BLaER1 treated with 17β-estradiol and CSF1 and Interleukin-3, amounts not matched to agents 10 nM and 100 nM (cell line): Measurements from ENCODE around the gene S100A1.
"Not testable (repeated sequence)": the region's sequence is repeated elsewhere in the genome, so short reads cannot be mapped to it uniquely, and the experiment has no call there.

ENCODE experiments used
- H3K27ac ChIP-seq, 11 experiments: shearing (Covaris generic); formaldehyde crosslinking; 2 replicates each; pipeline ENCODE4 v1.8.1; 2022
- H3K27me3 ChIP-seq, 11 experiments: shearing (Covaris generic); formaldehyde crosslinking; 2 replicates each; pipeline ENCODE4 v1.8.1; 2022
- H3K36me3 ChIP-seq, 11 experiments: shearing (Covaris generic); formaldehyde crosslinking; 2 replicates each; pipeline ENCODE4 v1.8.1; 2022
- H3K4me1 ChIP-seq, 10 experiments: shearing (Covaris generic); formaldehyde crosslinking; 2 replicates each; pipeline ENCODE4 v1.8.1; 2022
- H3K4me2 ChIP-seq, 11 experiments: shearing (Covaris generic); formaldehyde crosslinking; 2 replicates each; pipeline ENCODE4 v1.8.1; 2022
- H3K4me3 ChIP-seq, 10 experiments: shearing (Covaris generic); formaldehyde crosslinking; 2 replicates each; pipeline ENCODE4 v1.8.1; 2022
- H3K9ac ChIP-seq, 11 experiments: shearing (Covaris generic); formaldehyde crosslinking; 2 replicates each; pipeline ENCODE4 v1.8.1; 2022
- H3K9me3 ChIP-seq, 11 experiments: shearing (Covaris generic); formaldehyde crosslinking; replicated peaks in 1 of 11; 2 replicates each; pipeline ENCODE4 v1.8.1; 2022
- H4K20me1 ChIP-seq, 11 experiments: shearing (Covaris generic); formaldehyde crosslinking; 2 replicates each; pipeline ENCODE4 v1.8.1; 2022
- Cebpa-rat ChIP-seq, 11 experiments: shearing (Covaris generic); IDR thresholded peaks; 2 replicates each; pipeline ENCODE4 v1.8.1; 2022

The S100A1 gene

DNA sequence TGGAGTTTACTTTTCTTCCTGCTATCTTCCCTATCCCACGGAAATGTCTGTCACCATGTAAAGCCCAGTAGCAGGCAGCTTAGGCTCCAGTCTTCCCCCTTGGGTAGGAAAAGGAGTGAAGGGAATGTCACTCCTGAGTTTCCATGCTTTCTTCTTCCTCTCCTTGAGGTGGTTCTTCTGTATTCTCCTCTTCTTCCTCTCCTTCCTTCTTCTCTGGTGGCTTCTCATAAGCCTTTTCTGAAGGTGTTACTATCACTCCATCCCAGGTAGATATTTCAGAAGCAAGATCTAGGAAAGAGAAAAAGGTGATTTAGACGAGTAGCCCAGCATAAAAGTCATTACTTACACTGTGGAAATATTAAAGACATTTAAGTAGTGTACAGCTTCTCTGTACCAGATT, 34.0 kb downstream of the S100A1 start:
- Histone ChIP-seq H3K4me2 (no peak overlapping the region), H3K4me3 (no peak overlapping the region), H3K36me3 (peaks cover 68 to 79% (median 76%) of the 10 kb centered on the region in 11 experiments), H3K9me3 (no peaks in the 10 kb centered on the region), H4K20me1 (peaks cover 0 to 78% (median 58%) of the 10 kb centered on the region in 11 experiments; a peak in 17 of 22 replicates), H3K9ac (peak overlapping the region in 3 of 11 experiments; percentile 2 to 44 (median 36); a peak in 2 of 22 replicates), H3K27ac (0 out of 22 replicates have a peak overlapping the region, but pooled peaks of 1 of the 11 experiments have one; percentile 7), H3K27me3 (no peaks in the 10 kb centered on the region), H3K4me1 (peaks cover 17 to 49% (median 28%) of the 10 kb centered on the region in 10 experiments)
- TF ChIP-seq Cebpa-rat (IDR thresholded peaks at IDR 0.05), result no peak

DNA sequence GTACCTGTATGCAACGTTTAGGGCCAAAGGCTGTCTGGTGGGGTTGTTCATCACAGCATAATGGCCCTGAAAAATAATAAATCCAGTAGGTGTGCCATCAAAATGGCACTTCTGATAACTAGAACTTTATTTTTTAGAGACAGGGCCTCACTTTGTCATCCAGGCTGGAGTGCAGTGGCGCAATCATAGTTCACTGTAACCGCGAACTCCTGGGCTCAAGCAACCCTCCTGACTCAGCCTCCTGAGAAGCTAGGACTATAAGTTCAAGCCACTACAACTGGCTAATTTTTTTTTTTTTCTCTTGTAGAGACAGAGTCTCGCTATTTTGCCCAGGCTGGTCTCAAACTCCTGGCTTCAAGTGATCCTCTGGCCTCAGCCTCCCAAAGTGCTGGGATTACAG, 35.0 kb downstream of the S100A1 start:
- Histone ChIP-seq H3K9me3 (no peaks in the 10 kb centered on the region), H3K9ac (peak overlapping the region in 3 of 11 experiments; percentile 36 to 44 (median 39); a peak in 3 of 22 replicates), H3K27me3 (no peaks in the 10 kb centered on the region), H3K4me3 (no peak overlapping the region), H3K4me1 (peaks cover 15 to 53% (median 26%) of the 10 kb centered on the region in 10 experiments), H4K20me1 (peaks cover 0 to 87% (median 68%) of the 10 kb centered on the region in 11 experiments; a peak in 17 of 22 replicates), H3K27ac (no peak overlapping the region; a peak in 1 of 22 replicates), H3K36me3 (peaks cover 77 to 88% (median 85%) of the 10 kb centered on the region in 11 experiments), H3K4me2 (no peak overlapping the region)
- peak in 1 of 11 experiments; percentile 47; a peak in 1 of 22 replicates for TF ChIP-seq Cebpa-rat (IDR thresholded peaks at IDR 0.05)

DNA sequence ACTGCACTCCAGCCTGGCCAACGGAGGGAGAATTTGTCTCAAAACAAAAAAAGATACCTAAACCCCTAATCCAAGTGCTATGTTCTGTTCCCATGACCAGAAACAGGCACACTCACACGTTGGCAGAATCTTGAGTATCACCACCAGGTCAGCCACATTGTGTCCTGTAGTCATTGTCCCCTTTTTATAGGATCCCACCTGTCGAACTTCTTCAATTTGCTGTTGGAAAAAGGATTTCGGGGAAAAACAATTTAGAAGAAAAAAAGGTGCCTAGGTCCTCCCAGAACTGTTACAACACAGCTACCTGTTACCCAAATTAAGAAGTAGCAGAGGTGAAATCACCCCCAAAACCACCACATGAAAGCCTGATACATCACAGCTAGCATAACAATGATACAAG, 39.2 kb downstream of the S100A1 start:
- H3K27ac ChIP-seq, result no peak overlapping the region
- H3K36me3 ChIP-seq, result peaks cover 72 to 78% (median 78%) of the 10 kb centered on the region in 11 experiments
- TF ChIP-seq Cebpa-rat (IDR thresholded peaks at IDR 0.05), result no peak
- H3K27me3 ChIP-seq, result no peaks in the 10 kb centered on the region
- no peak overlapping the region for H3K4me3 ChIP-seq
- H4K20me1 ChIP-seq, result peaks cover 0 to 80% (median 67%) of the 10 kb centered on the region in 11 experiments; a peak in 17 of 22 replicates
- peaks cover 21 to 53% (median 27%) of the 10 kb centered on the region in 10 experiments for H3K4me1 ChIP-seq
- H3K4me2 ChIP-seq, result peak overlapping the region in 1 of 11 experiments; percentile 92; a peak in 4 of 22 replicates
- H3K9me3 ChIP-seq, result no peaks in the 10 kb centered on the region
- peak overlapping the region in 2 of 11 experiments; percentile 13 to 29; a peak in 1 of 22 replicates for H3K9ac ChIP-seq

DNA sequence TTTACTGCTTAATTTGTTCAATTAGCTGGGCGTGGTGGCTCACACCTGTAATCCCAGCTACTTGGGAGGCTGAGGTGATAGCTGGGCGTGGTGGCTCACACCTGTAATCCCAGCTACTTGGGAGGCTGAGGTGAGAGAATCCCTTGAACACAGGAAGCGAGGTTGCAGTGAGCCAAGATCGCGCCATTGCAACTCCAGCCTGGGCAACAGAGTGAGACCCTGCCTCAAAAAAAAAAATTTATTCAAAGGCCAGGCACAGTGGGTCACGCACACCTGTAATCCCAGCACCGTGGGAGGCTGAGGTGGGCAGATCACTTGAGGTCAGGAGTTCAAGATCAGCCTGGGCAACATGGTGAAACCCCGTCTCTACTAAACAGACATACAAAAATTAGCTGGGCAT, 40.4 kb downstream of the S100A1 start:
- H3K9ac ChIP-seq, result peak overlapping the region in 10 of 11 experiments; percentile 38 to 98 (median 94); a peak in 14 of 22 replicates
- peaks cover 18 to 50% (median 27%) of the 10 kb centered on the region in 10 experiments for H3K4me1 ChIP-seq
- peak overlapping the region; percentile 90 to 100 (median 94) for H3K4me2 ChIP-seq
- H3K9me3 ChIP-seq, H3K27me3 ChIP-seq, H3K27ac ChIP-seq: not testable (repeated sequence)
- peak overlapping the region in 8 of 10 experiments; percentile 82 to 98 (median 92); a peak in 15 of 20 replicates for H3K4me3 ChIP-seq
- peaks cover 60 to 66% (median 65%) of the 10 kb centered on the region in 11 experiments for H3K36me3 ChIP-seq
- H4K20me1 ChIP-seq, result peaks cover 0 to 67% (median 57%) of the 10 kb centered on the region in 11 experiments; a peak in 17 of 22 replicates

DNA sequence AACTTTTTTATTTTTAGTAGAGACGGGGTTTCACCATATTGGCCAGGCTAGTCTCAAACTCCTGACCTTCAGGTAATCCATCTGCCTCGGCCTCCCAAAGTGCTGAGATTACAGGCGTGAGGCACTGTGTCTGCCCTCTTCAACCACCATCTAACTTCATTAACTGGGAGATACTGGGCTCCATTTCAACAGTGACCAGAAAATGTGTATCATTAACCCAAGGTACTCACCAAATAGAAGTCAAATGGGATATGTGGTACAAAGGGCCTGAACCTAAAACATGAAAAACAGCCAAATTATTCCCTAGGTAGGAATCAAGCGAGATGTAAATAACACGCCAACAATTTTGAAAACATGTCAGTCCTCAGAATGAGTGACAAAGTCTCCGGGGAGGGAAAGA, 41.4 kb downstream of the S100A1 start:
- Histone ChIP-seq H3K27me3 (no peaks in the 10 kb centered on the region), H3K4me2 (peak overlapping the region; percentile 90 to 100 (median 94)), H3K36me3 (peaks cover 51 to 56% (median 56%) of the 10 kb centered on the region in 11 experiments), H4K20me1 (peaks cover 0 to 60% (median 48%) of the 10 kb centered on the region in 11 experiments; a peak in 17 of 22 replicates), H3K4me3 (peak overlapping the region; percentile 82 to 98 (median 92)), H3K27ac (peak overlapping the region in 10 of 11 experiments; percentile 84 to 98 (median 96); a peak in 18 of 22 replicates), H3K9ac (peak overlapping the region; percentile 91 to 98 (median 95)), H3K9me3 (no peaks in the 10 kb centered on the region), H3K4me1 (peaks cover 21 to 41% (median 28%) of the 10 kb centered on the region in 10 experiments)
- TF ChIP-seq Cebpa-rat (IDR thresholded peaks at IDR 0.05), result no peak

DNA sequence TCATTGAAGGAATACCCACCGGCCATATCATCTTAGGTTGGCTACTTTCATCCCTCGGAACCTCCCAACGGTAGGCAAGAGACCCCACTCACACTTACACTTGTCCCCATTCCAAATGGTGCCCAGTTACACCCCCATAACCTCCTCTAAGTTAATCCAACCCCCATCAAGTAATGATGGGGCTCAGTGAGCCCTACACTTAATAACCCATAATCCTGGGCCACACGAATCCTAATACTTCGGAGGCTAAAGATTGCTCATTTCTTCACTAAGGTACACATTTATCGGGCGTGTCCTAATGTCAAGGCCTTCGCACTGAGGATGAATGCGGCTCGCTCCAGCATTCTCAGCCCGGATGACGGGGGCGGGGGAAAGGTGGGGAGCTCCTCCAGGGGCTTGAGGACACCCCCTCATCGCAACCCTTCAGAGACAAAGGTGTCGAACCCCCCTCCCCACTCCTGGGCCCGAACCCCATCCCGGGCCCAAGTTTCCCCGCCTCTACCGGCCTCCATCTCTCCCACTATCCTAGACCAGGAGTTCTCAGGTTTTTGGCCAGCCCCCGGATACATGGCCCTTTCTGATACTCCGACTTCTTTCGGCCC, 42.1 kb downstream of the S100A1 start:
- peak overlapping the region; percentile 67 to 98 (median 95); a peak in 21 of 22 replicates for H3K27ac ChIP-seq
- peaks cover 43 to 49% (median 48%) of the 10 kb centered on the region in 11 experiments for H3K36me3 ChIP-seq
- H3K4me1 ChIP-seq, result peaks cover 21 to 40% (median 28%) of the 10 kb centered on the region in 10 experiments
- no peak for TF ChIP-seq Cebpa-rat (IDR thresholded peaks at IDR 0.05)
- peak overlapping the region; percentile 91 to 98 (median 95) for H3K9ac ChIP-seq
- H3K27me3 ChIP-seq, result no peaks in the 10 kb centered on the region
- H4K20me1 ChIP-seq, result peaks cover 0 to 52% (median 41%) of the 10 kb centered on the region in 11 experiments; a peak in 16 of 22 replicates
- no peaks in the 10 kb centered on the region for H3K9me3 ChIP-seq
- H3K4me2 ChIP-seq, result peak overlapping the region; percentile 90 to 100 (median 94)
- H3K4me3 ChIP-seq, result peak overlapping the region; percentile 82 to 98 (median 92)

DNA sequence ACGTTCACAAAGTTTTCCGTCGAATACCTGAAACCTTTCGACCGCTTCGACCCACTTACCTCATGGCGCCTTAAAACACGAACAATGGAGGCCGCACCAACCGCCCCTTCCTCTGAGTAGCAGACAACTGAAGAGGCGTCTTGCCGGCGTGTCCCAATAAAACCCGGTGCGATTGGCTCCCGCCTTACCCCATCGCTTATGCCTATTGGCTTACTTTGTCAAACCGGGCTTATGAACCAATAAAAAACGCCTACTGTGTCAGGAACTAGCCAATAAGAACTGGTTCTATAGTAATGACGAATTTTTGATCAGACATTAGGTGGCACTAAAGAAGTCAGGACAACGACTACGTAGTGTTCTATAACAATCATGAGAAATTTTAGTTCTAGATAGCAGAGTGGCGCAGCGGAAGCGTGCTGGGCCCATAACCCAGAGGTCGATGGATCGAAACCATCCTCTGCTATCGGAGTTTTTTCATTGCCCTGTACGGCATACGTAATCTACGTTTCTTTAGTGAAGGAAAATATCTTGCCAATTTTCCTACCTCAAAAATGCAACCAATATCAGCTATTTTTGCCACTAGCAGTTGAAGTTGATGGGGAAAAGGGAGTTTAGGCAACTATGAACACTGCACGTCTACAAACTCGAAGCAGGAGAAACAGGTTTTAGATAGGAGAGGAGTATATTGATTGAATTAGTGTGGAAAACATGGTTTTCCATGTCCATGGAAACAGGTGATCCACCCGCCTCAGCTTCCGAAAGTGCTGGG, 42.8 kb downstream of the S100A1 start, which contains the start of gene ILF2:
Gene ILF2 (minus strand): TSS at position 135 of the 769 bp plus-strand sequence. CDS start 71 bp downstream, at position 64.
- Histone ChIP-seq H3K4me1 (peaks cover 21 to 40% (median 28%) of the 10 kb centered on the region in 10 experiments), H3K4me2 (peak within 1 kb of the TSS; percentile 90 to 100 (median 94)), H4K20me1 (peaks cover 0 to 45% (median 34%) of the 10 kb centered on the region in 11 experiments; a peak in 16 of 22 replicates), H3K9ac (peak within 1 kb of the TSS; percentile 91 to 98 (median 95)), H3K27me3 (no peaks in the 10 kb centered on the region), H3K36me3 (peaks cover 36 to 42% (median 42%) of the 10 kb centered on the region in 11 experiments), H3K9me3 (no peaks in the 10 kb centered on the region), H3K4me3 (peak within 1 kb of the TSS; percentile 82 to 98 (median 92)), H3K27ac (peak within 1 kb of the TSS; percentile 67 to 98 (median 95); a peak in 21 of 22 replicates)
- no peak for TF ChIP-seq Cebpa-rat (IDR thresholded peaks at IDR 0.05)

DNA sequence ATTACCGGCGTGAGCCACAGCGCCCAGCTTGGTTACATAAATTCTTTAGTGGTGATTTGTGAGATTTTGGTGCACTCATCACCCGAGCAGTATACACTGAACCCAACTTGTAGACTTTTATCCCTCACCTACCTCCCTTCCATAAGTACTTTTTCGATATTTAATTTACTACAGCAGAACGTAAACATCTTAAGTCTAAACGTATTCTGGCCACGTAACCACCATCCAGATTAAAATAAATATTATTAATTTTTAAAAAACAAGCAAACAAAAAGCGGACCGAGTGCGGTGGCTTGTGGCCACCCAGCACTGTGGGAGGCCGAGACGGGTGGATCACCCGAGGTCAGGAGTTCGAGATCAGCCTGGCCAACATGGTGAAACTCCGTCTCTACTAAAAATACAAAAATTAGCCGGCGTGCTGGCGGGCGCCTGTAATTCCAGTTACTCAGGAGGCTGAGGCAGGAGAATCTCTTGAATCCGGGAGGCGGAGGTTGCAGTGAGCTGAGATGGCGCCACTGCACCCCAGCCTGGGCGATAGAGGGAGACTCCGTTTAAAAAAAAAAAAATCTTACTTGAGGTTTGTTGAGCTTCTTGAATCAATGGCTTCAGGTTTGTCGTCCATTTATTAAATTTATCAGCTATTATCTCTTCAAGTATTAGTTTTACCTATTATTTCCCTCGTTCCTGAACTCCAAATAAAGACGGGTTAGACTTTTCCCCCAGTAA, 43.6 kb downstream of the S100A1 start:
- Histone ChIP-seq H3K9ac (peak overlapping the region; percentile 67 to 81 (median 75)), H3K36me3 (peaks cover 29 to 35% (median 34%) of the 10 kb centered on the region in 11 experiments), H4K20me1 (peaks cover 0 to 38% (median 26%) of the 10 kb centered on the region in 11 experiments; a peak in 16 of 22 replicates), H3K4me3 (peak overlapping the region; percentile 59 to 94 (median 68)), H3K4me1 (peaks cover 21 to 34% (median 28%) of the 10 kb centered on the region in 10 experiments), H3K27ac (peak overlapping the region; percentile 43 to 92 (median 65); a peak in 21 of 22 replicates), H3K4me2 (peak overlapping the region; percentile 67 to 89 (median 85))
- H3K27me3 ChIP-seq, H3K9me3 ChIP-seq: not testable (repeated sequence)
